Measurements from ENCODE around the gene CTSE. TPM values are rescaled to one million over a fixed set of nuclear protein-coding genes. Genes with fewer than 3 reads are reported as not detected.

Gene CTSE
- total and polyA plus RNA-seq, 2 of the 13 experiments (the other 11 are each of a cell fraction or from before 2014, with no cell fraction given), result 0.50 to 0.69 TPM

- H3K9ac ChIP-seq (ENCODE audit: insufficient read depth, low read depth, low read length), result no peak overlapping the region
- H3K36me3 ChIP-seq (replicated peaks in 1 of 2; ENCODE audit: control insufficient read depth in 1 of 2, insufficient read depth in 2 of 2, low read length in 2 of 2), result no peaks in the 10 kb centered on the region
- no TSS peak for BruUV-seq (replicated peaks)
- ChIA-PET CTCF (ENCODE audit: low intra/inter-chr PET ratio, low total read pairs) (interaction anchor here (0.9 to 5.8 kb wide), 2 partner anchors 76 to 112 kb away, joined by 3 to 105 read pairs; no protein-coding TSS in a partner anchor), POLR2A (interaction anchor here (0.7 to 1.5 kb wide), 2 partner anchors 25 to 76 kb away, joined by 3 to 5 read pairs; no protein-coding TSS in a partner anchor)
- H3K9me3 ChIP-seq (ENCODE audit: low read length), result no peaks in the 10 kb centered on the region
- ATAC-seq (peak; percentile 99), FAIRE-seq (peak; percentile 99), DNase-seq (ENCODE audit: low spot score) (peak; percentile 87)
- in situ Hi-C loops (cut with HindIII; ENCODE audit: extremely low pct_ligation_motif_present, low pct_unique_long_range_greater_than_20kb), result no loop called here
- intact Hi-C loops (cut with micrococcal nuclease; ENCODE audit: unreplicated experiment), result loop anchor here (1.0 kb wide), 3 partner anchors 25 to 76 kb away; no protein-coding TSS in a partner anchor
- WGBS (ENCODE audit: low lambda C conversion rate), result 0% methylated on average over 2 of the region's 4 CpGs
- no peaks in the 10 kb centered on the region for H4K20me1 ChIP-seq (ENCODE audit: insufficient read depth, low read length)
- H3K4me3 ChIP-seq (replicated peaks in 1 of 3; ENCODE audit: insufficient read depth in 1 of 3, low read depth in 2 of 3, low read length in 3 of 3), result no peak overlapping the region
- H3K27me3 ChIP-seq (ENCODE audit: control insufficient read depth in 1 of 2, insufficient read depth in 2 of 2, low read length in 2 of 2), result peaks cover 0 to 22% of the 10 kb centered on the region in 2 experiments; a peak in 2 of 5 replicates
- no peak overlapping the region for H2AFZ ChIP-seq (ENCODE audit: low read length)
- H3K4me1 ChIP-seq (ENCODE audit: insufficient read depth, low read length), result peaks cover 19% of the 10 kb centered on the region
- H3K27ac ChIP-seq (ENCODE audit: extremely low read length, insufficient read depth, low read length), result no peak overlapping the region
- H3K79me2 ChIP-seq (ENCODE audit: insufficient read depth, low read length), result no peaks in the 10 kb centered on the region
- peak overlapping the region; percentile 38 for H3K4me2 ChIP-seq (ENCODE audit: low read depth, low read length)
- TF ChIP-seq TRIM24 (CRISPR knock-in tag; IDR thresholded peaks at IDR 0.05), result no peak
- TF ChIP-seq SALL1 (CRISPR knock-in tag; IDR thresholded peaks at IDR 0.05), result peak; percentile 85
- TF ChIP-seq ZNF766 (CRISPR knock-in tag; IDR thresholded peaks at IDR 0.05; ENCODE audit: borderline replicate concordance), result 0 out of 2 replicates have a peak, but pooled peaks have one; percentile 58
- no peak for TF ChIP-seq ZNF709 (CRISPR knock-in tag; IDR thresholded peaks at IDR 0.05)
- TF ChIP-seq, protein P1, sequence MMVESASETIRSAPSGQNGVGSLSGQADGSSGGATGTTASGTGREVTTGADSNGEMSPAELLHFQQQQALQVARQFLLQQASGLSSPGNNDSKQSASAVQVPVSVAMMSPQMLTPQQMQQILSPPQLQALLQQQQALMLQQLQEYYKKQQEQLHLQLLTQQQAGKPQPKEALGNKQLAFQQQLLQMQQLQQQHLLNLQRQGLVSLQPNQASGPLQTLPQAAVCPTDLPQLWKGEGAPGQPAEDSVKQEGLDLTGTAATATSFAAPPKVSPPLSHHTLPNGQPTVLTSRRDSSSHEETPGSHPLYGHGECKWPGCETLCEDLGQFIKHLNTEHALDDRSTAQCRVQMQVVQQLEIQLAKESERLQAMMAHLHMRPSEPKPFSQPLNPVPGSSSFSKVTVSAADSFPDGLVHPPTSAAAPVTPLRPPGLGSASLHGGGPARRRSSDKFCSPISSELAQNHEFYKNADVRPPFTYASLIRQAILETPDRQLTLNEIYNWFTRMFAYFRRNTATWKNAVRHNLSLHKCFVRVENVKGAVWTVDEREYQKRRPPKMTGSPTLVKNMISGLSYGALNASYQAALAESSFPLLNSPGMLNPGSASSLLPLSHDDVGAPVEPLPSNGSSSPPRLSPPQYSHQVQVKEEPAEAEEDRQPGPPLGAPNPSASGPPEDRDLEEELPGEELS (CRISPR knock-in tag; IDR thresholded peaks at IDR 0.05), result peak; percentile 53; the same call in 1 of the 2 replicates
- TF ChIP-seq KDM4B (CRISPR knock-in tag; IDR thresholded peaks at IDR 0.05), result peak; percentile 49; the same call in 1 of the 2 replicates
- TF ChIP-seq, protein P2, sequence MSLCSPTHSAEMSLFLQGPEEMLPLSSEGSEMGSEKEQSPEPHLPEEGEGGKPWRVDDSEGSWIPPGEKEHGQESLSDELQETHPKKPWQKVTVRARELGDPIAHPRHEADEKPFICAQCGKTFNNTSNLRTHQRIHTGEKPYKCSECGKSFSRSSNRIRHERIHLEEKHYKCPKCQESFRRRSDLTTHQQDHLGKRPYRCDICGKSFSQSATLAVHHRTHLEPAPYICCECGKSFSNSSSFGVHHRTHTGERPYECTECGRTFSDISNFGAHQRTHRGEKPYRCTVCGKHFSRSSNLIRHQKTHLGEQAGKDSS (CRISPR knock-in tag; IDR thresholded peaks at IDR 0.05; ENCODE audit: borderline replicate concordance, low read depth), result peak; percentile 41; the same call in 1 of the 2 replicates
- TF ChIP-seq BRD4 (CRISPR knock-in tag; IDR thresholded peaks at IDR 0.05), result no peak
- no peak for TF ChIP-seq ZNF598 (CRISPR knock-in tag; IDR thresholded peaks at IDR 0.05; ENCODE audit: borderline replicate concordance)
- TF ChIP-seq RNF2 (conservative IDR thresholded peaks at IDR 0.05; ENCODE audit: low read depth), result 0 out of 2 replicates have a peak, but pooled peaks have one; percentile 35
- peak; percentile 45; the same call in 1 of the 2 replicates for TF ChIP-seq MIXL1 (CRISPR knock-in tag; IDR thresholded peaks at IDR 0.05)
- no peak for TF ChIP-seq ZNF446 (CRISPR knock-in tag; IDR thresholded peaks at IDR 0.05)
- TF ChIP-seq RXRB (CRISPR knock-in tag; IDR thresholded peaks at IDR 0.05; ENCODE audit: borderline replicate concordance), result peak; percentile 58
- TF ChIP-seq HNF4G (IDR thresholded peaks at IDR 0.05; ENCODE audit: borderline replicate concordance, low read depth, low read length), result no peak
- TF ChIP-seq HNF4G (CRISPR knock-in tag; IDR thresholded peaks at IDR 0.05; ENCODE audit: borderline replicate concordance, low read depth), result no peak; the same call in 1 of the 2 replicates
- peak; percentile 57; the same call in 1 of the 2 replicates for TF ChIP-seq YEATS4 (CRISPR knock-in tag; IDR thresholded peaks at IDR 0.05; ENCODE audit: borderline replicate concordance)
- no peak for TF ChIP-seq ZNF780A (CRISPR knock-in tag; IDR thresholded peaks at IDR 0.05)
- TF ChIP-seq TEAD3 (CRISPR knock-in tag; optimal IDR thresholded peaks at IDR 0.05; ENCODE audit: borderline replicate concordance), result peak; percentile 79
- TF ChIP-seq ZNF883 (CRISPR knock-in tag; IDR thresholded peaks at IDR 0.05; ENCODE audit: not compliant biosample characterization), result no peak
- TF ChIP-seq ZNF800 (CRISPR knock-in tag; IDR thresholded peaks at IDR 0.05), result 0 out of 2 replicates have a peak, but pooled peaks have one; percentile 59
- TF ChIP-seq ZNF264 (CRISPR knock-in tag; IDR thresholded peaks at IDR 0.05), result peak; percentile 72; the same call in 1 of the 2 replicates
Measured at GRCh38 chr1:206030714-206031113, 7.0 kb upstream of the CTSE start.

Data from HepG2 (cell line).